Measurements from ENCODE around the gene NAE1. TPM values are rescaled to one million over a fixed set of nuclear protein-coding genes. Genes with fewer than 3 reads are reported as not detected.

Gene NAE1
- polyA plus RNA-seq, 1 donor (not counting 4 experiments of a cell fraction or from before 2014, with no cell fraction given), result 113 TPM

- dilution Hi-C loops (cut with MboI; ENCODE audit: extremely low pct_ligation_motif_present, low sequenced_read_pairs), result no loop called here
- no peak for DNase-seq (ENCODE audit: low read depth, low spot score)
- Histone ChIP-seq H4K20me1 (ENCODE audit: control insufficient read depth, extremely low read depth, insufficient read depth, low read length) (no peaks in the 10 kb centered on the region), H3K4me2 (ENCODE audit: control insufficient read depth, extremely low read depth, insufficient read depth, low read depth, low read length) (no peak within 1 kb of the TSS), H3K36me3 (ENCODE audit: control insufficient read depth in 2 of 2, extremely low read depth in 1 of 2, insufficient read depth in 2 of 2, low read length in 2 of 2) (peaks cover 6 to 14% of the 10 kb centered on the region in 2 experiments), H3K27me3 (ENCODE audit: control insufficient read depth, extremely low read depth, insufficient read depth, low read length) (no peaks in the 10 kb centered on the region), H3K4me3 (ENCODE audit: control insufficient read depth in 2 of 3, extremely low read depth in 1 of 3, insufficient read depth in 2 of 3, low read depth in 1 of 3, low read length in 3 of 3) (no peak within 1 kb of the TSS), H3K4me1 (ENCODE audit: control insufficient read depth, extremely low read depth, insufficient read depth, low read length) (no peaks in the 10 kb centered on the region), H3K9me3 (ENCODE audit: control insufficient read depth, low read depth, low read length) (no peaks in the 10 kb centered on the region), H3K79me2 (ENCODE audit: control insufficient read depth, insufficient read depth, low read length) (no peaks in the 10 kb centered on the region), H3K9me1 (ENCODE audit: control insufficient read depth, extremely low read depth, insufficient read depth, low read length) (no peaks in the 10 kb centered on the region), H2AFZ (ENCODE audit: control insufficient read depth, low read length) (no peak within 1 kb of the TSS), H3K9ac (ENCODE audit: control insufficient read depth, extremely low read depth, insufficient read depth, low read length) (no peak within 1 kb of the TSS), H3K27ac (ENCODE audit: control insufficient read depth, insufficient read depth, low read length) (no peak within 1 kb of the TSS)
- FAIRE-seq, result no peak
- TF ChIP-seq CTCF (optimal IDR thresholded peaks at IDR 0.05 in 1 of 3, IDR thresholded peaks at IDR 0.05 in 1 of 3, conservative IDR thresholded peaks at IDR 0.05 in 1 of 3; ENCODE audit: extremely low read depth in 1 of 3, insufficient read depth in 2 of 3, low read length in 3 of 3), result no peak
- TF ChIP-seq EZH2 (IDR thresholded peaks at IDR 0.05; ENCODE audit: low read length), result no peak
These were observed 29.3 kb downstream of the NAE1 start, which contains the start of gene TERB1 for GRCh38 chr16:66801320-66802105. TERB1 (minus strand) TSS chr16:66801584; CDS start chr16:66796798, 4,786 bp downstream.

- Histone ChIP-seq H3K9me3 (ENCODE audit: control insufficient read depth, low read depth, low read length) (no peaks in the 10 kb centered on the region), H2AFZ (ENCODE audit: control insufficient read depth, low read length) (no peak overlapping the region), H3K27me3 (ENCODE audit: control insufficient read depth, extremely low read depth, insufficient read depth, low read length) (no peaks in the 10 kb centered on the region), H3K4me3 (ENCODE audit: control insufficient read depth in 2 of 3, extremely low read depth in 1 of 3, insufficient read depth in 2 of 3, low read depth in 1 of 3, low read length in 3 of 3) (no peak overlapping the region), H3K9ac (ENCODE audit: control insufficient read depth, extremely low read depth, insufficient read depth, low read length) (no peak overlapping the region), H3K4me2 (ENCODE audit: control insufficient read depth, extremely low read depth, insufficient read depth, low read depth, low read length) (no peak overlapping the region), H3K27ac (ENCODE audit: control insufficient read depth, insufficient read depth, low read length) (no peak overlapping the region), H4K20me1 (ENCODE audit: control insufficient read depth, extremely low read depth, insufficient read depth, low read length) (no peaks in the 10 kb centered on the region), H3K79me2 (ENCODE audit: control insufficient read depth, insufficient read depth, low read length) (no peaks in the 10 kb centered on the region), H3K4me1 (ENCODE audit: control insufficient read depth, extremely low read depth, insufficient read depth, low read length) (no peaks in the 10 kb centered on the region), H3K36me3 (ENCODE audit: control insufficient read depth in 2 of 2, extremely low read depth in 1 of 2, insufficient read depth in 2 of 2, low read length in 2 of 2) (peaks cover 6 to 14% of the 10 kb centered on the region in 2 experiments), H3K9me1 (ENCODE audit: control insufficient read depth, extremely low read depth, insufficient read depth, low read length) (no peaks in the 10 kb centered on the region)
- DNase-seq (ENCODE audit: low read depth, low spot score), result no peak
- TF ChIP-seq CTCF (optimal IDR thresholded peaks at IDR 0.05 in 1 of 3, IDR thresholded peaks at IDR 0.05 in 1 of 3, conservative IDR thresholded peaks at IDR 0.05 in 1 of 3; ENCODE audit: extremely low read depth in 1 of 3, insufficient read depth in 2 of 3, low read length in 3 of 3) (no peak), EZH2 (IDR thresholded peaks at IDR 0.05; ENCODE audit: low read length) (no peak)
- no peak for FAIRE-seq
- dilution Hi-C loops (cut with MboI; ENCODE audit: extremely low pct_ligation_motif_present, low sequenced_read_pairs), result no loop called here
These were observed 29.9 kb downstream of the NAE1 start for GRCh38 chr16:66800856-66801255.

Data from keratinocyte (primary cell).